WERI-Rb-1 (cell line): ENCODE results near the gene PDZD8.

Source experiments
- DNase-seq: peaks from one replicate; pipeline ENCODE4 v3.0.0-alpha.2; 2020
- H3K27ac ChIP-seq: fragments of 250-450 bp; sonication (Bioruptor Pico); 2 replicates; pipeline ENCODE4 v1.5.1; 2020; ENCODE audit warnings: mild to moderate bottlenecking, moderate library complexity
- H3K27me3 ChIP-seq: fragments of 250-450 bp; sonication (Bioruptor Pico); 2 replicates; pipeline ENCODE4 v1.5.1; 2021; ENCODE audit warnings: mild to moderate bottlenecking, low read depth, moderate library complexity; ENCODE audit not compliant: insufficient read depth, severe bottlenecking
- H3K36me3 ChIP-seq: fragments of 250-450 bp; sonication (Bioruptor Pico); 2 replicates; pipeline ENCODE4 v1.5.1; 2020; ENCODE audit warnings: mild to moderate bottlenecking, moderate library complexity
- H3K4me3 ChIP-seq: 2 replicates; pipeline ENCODE4 v1.5.1; 2011; ENCODE audit warnings: low read depth, mild to moderate bottlenecking, control low read depth, low read length
- H3K9me3 ChIP-seq: fragments of 250-450 bp; sonication (Bioruptor Pico); 2 replicates; pipeline ENCODE4 v1.5.1; 2021; ENCODE audit warnings: mild to moderate bottlenecking, moderate library complexity; ENCODE audit not compliant: severe bottlenecking
- TF ChIP-seq, protein P1 (sequence below): IDR thresholded peaks from 2 replicates; pipeline ENCODE4 v1.5.1; 2011; ENCODE audit warnings: low read depth, mild to moderate bottlenecking, control low read depth, inconsistent platforms, low read length

PDZD8 gene

DNA sequence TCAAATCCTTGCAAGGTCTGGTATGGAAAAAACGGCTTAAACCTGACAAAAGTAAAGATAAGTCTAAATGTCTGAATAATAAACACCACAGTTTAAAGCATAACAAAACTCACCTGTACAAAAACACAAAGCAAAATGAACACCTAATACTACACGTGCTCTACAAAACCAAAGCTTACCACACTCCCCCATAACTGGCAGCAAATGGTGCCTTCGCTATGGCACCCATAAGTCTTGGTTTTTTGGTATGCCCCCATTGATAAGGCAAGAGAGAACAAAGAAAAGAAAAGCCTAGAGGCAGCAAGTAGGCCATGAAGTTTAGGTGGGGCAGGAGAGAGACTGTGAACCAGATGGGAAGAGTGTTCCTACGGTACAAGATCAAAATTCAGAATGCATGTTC, 34.2 kb downstream of the PDZD8 start:
- Histone ChIP-seq H3K27me3 (no peaks in the 10 kb centered on the region), H3K4me3 (no peak overlapping the region), H3K9me3 (no peaks in the 10 kb centered on the region), H3K27ac (no peak overlapping the region), H3K36me3 (peaks cover 4% of the 10 kb centered on the region)
- no peak for DNase-seq
- TF ChIP-seq, protein P1, sequence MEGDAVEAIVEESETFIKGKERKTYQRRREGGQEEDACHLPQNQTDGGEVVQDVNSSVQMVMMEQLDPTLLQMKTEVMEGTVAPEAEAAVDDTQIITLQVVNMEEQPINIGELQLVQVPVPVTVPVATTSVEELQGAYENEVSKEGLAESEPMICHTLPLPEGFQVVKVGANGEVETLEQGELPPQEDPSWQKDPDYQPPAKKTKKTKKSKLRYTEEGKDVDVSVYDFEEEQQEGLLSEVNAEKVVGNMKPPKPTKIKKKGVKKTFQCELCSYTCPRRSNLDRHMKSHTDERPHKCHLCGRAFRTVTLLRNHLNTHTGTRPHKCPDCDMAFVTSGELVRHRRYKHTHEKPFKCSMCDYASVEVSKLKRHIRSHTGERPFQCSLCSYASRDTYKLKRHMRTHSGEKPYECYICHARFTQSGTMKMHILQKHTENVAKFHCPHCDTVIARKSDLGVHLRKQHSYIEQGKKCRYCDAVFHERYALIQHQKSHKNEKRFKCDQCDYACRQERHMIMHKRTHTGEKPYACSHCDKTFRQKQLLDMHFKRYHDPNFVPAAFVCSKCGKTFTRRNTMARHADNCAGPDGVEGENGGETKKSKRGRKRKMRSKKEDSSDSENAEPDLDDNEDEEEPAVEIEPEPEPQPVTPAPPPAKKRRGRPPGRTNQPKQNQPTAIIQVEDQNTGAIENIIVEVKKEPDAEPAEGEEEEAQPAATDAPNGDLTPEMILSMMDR: no peak

DNA sequence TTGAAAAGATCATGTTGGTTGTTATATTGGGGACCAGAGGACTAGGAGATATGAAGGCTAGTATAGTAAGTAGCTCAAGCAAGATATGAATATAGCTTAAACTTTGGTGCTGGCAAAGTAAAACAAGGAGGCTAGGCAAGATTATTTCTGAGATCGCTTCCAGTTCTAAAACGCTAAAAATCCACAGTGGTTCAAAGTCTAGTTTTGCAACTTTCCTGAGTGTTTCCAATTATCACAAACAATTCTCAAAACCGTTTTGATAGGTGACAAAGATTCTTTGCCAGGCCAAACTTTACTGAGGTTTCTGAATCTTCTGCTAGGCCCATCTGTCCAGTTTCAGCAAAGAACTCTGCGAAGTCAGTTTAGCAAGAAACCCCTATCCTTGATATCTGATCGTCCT, 35.3 kb downstream of the PDZD8 start:
- H3K36me3 ChIP-seq: peaks cover 7% of the 10 kb centered on the region

DNA sequence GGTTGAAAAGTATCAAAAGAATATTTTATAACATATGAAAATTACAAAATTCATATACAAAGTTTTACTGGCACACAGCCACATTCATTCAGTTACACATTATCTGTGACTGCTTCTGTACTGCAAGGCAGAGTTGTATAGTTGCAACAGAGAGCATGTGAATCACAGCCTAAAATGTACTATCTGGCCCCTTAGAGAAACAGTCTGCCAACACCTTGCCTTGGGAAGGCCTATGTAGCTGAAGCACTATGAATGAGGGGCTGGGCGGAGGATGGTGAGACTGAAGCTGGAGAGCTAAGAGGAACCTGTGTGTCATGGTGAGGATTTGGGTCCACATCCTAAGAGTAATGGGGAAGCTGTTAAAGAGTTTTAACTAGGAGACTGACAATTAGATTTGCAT, 35.7 kb downstream of the PDZD8 start:
- Histone ChIP-seq H3K27me3 (no peaks in the 10 kb centered on the region), H3K27ac (no peak overlapping the region), H3K36me3 (peaks cover 7% of the 10 kb centered on the region), H3K9me3 (no peaks in the 10 kb centered on the region), H3K4me3 (no peak overlapping the region)
- no peak for DNase-seq
- TF ChIP-seq, protein P1: no peak

More for the DNA sequence above, 35.3 kb downstream of the PDZD8 start:
- no peak overlapping the region for H3K27ac ChIP-seq
- H3K4me3 ChIP-seq: no peak overlapping the region
- H3K9me3 ChIP-seq: no peaks in the 10 kb centered on the region
- TF ChIP-seq, protein P1: no peak
- H3K27me3 ChIP-seq: no peaks in the 10 kb centered on the region
- DNase-seq: no peak

DNA sequence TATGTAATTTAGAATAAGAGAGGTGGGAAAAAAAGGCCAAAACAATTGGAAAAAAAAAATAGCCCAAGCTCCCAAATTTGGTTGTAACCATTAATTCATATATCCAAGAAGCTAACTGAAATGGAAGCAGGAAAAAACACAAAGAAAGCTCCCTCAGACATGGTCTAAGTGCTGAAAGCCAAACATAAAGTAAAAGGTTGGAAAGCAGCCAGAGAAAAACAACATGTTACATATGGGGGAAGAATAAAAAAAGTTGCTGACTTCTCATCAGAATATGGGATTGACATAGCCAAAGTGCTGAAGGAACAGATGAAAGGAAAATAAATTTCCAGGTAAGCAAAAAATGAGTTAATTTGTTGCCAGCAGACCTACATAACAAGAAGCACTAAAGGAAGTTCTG, 40.3 kb downstream of the PDZD8 start:
- Histone ChIP-seq H3K4me3 (no peak overlapping the region), H3K9me3 (no peaks in the 10 kb centered on the region), H3K27me3 (no peaks in the 10 kb centered on the region), H3K27ac (no peak overlapping the region), H3K36me3 (peaks cover 7% of the 10 kb centered on the region; the same call in 1 of the 2 replicates)
- no peak for DNase-seq
- TF ChIP-seq, protein P1: no peak

DNA sequence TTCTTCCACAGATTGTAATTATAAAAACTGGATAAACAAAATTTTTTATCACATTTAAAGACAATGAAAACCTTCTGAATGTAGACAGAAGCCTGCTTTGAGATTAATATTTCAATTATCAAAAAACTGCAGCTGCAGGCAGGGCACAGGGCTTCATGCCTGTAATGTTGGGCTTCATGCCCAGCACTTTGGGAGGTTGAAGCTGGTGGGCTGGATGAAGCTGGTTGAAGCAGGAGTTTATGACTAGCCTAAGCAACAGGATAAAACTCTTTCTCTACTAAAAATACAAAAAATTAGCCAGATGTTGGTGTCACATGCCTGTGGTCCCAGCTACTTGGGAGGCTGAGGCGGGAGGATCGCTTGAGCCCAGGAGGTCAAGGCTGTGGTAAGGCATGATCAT, 41.2 kb downstream of the PDZD8 start:
- no peak for DNase-seq
- no peak overlapping the region for H3K27ac ChIP-seq
- TF ChIP-seq, protein P1: no peak
- H3K27me3 ChIP-seq: no peaks in the 10 kb centered on the region
- H3K36me3 ChIP-seq: peaks cover 7% of the 10 kb centered on the region; the same call in 1 of the 2 replicates
- no peak overlapping the region for H3K4me3 ChIP-seq
- H3K9me3 ChIP-seq: no peaks in the 10 kb centered on the region

DNA sequence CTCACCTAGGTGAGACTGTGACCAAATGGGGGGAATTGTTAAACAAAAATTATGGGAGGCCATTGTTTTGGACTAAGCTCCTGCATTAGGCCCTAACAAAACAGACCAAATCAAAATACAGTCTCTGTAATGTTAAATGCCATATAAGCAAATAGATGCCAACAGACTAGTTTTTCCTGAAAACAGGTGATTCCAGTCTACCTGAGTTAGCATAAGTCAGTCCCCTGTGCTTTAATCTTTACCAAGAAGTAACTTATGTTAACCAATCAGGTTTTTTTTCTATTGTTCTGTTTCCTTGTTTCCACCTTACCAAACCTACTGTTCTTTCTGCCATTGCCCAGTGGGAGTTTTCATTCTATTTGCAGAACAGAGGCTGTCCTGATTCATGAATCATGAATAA, 48.0 kb downstream of the PDZD8 start:
- H3K4me3 ChIP-seq: no peak overlapping the region
- no peaks in the 10 kb centered on the region for H3K9me3 ChIP-seq
- TF ChIP-seq, protein P1: no peak
- no peak for DNase-seq
- no peak overlapping the region for H3K27ac ChIP-seq
- no peaks in the 10 kb centered on the region for H3K36me3 ChIP-seq
- H3K27me3 ChIP-seq: no peaks in the 10 kb centered on the region
